NCI-H2196 treated with DMSO at 0.1 percent for 48 hours (cell line): ENCODE data around the gene PSMB11.

Experiments used
- DNase-seq: peaks from one replicate; lab custom pipeline; 2025; ENCODE audit not compliant: unreplicated experiment; lab: John Stamatoyannopoulos, UW

PSMB11 gene

DNA sequence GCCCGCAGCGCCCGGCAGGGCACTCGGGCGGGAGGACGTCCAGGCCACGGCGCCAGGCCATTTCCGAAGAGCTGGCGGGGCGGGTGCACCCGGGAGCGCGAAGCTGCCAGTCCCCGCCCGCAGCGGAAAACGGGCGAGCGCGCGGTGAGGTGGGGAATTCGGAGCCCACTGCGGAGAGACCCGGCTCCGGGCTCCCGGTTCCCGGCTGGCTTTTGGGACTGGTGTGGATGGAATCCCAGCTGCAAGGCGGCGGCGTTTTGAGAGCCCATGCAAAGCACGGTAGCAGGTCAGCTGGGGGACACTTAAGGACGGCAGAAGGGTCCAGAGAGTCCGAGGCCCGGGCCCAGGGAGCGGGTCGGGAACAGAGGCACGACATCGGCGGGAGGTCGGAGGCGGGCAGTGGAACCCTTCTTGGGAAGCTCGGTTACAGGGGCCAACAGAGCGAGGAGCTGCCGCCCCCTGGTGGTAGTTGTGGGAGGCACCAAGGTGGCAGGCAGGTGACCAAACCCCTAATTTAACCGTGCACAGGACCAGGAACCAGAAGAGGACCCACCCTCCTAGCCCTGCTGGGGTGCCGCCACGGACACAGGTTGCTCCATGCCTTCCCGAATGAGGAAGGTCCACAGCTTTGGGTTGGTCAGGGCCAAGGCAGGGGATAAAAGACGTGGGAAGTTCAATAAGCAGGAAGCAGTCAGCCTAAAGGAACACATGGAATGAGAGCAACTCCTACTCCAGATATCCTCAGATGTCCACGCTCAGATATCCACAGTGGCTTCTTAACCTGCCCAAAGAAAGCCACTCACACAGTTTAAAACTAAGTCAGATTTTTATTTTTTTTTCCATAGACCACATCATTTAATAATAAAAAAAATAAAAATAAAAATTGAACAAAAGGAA, 16.0 kb downstream of the PSMB11 start:
- no peak for DNase-seq

DNA sequence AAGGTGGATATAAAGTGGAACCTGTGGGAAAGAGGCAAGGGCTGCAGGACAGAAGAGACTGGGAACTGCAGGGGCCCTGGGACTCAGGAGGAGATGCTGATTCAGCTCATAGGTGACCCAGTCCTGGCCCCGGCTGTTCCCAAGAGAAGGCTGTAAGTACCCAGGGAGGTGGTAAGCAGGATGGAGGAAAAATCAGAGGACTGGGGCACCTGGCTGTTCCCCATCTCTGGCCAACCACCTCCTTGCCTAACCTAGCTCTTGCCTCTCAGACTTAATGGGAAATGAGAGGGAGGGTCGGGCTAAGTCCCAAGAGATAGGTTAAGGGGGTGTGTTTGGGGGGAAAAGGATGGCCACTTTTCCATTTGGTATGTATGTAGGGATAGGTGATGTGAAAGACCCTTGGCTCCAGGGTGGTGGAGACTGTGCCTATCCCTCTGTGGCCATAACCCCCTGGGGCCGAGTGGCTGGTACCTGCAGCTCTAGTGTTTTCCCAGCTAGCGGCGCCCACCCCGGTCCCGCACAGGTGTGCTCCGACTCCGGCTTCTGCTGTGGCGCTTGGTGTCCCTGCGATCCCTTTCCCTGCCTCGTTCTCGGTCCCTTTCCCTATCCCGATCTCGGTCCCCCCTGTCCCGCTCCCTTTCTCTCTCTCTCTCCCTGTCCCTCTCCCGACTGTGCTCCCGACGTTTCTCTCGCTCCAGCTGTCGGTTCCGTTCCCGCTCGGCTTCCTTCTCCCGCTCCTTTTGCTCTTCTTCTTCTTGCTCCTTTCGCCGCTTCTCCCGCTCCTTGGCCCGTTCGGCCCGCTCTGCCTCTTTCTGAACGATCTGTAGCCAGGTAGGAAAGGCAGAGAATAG, 16.9 kb downstream of the PSMB11 start:
- no peak for DNase-seq

DNA sequence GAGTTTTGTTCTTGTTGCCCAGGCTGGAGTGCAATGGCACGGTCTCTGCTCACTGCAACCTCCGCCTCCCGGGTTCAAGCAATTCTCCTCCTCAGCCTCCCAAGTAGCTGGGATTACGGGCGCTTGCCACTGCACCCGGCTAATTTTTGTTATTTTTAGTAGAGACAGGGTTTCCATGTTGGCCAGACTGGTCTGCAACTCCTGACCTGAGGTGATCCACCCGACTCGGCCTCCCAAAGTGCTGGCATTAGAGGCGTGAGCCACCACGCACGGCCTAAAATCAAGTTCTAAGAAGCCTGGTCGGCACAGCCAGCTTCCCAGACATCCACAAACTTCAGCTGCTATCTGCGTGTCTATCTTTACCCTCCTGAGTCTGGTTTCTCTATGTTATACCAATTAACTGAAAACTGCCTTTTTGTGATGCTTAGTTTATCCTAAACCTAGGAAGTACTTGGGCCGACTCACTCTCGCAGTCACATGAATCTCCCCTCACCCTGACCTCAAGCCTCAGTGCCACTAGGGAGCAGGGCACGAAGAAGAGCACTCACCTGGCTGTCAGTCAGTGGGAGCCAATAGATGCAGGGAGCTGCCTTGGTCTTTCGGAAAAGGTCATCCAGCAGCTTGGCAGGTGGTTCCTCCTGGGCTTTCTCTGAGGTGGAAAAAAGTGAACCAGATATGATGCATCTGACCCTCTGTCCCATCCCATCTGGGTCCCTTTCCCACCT, 18.7 kb downstream of the PSMB11 start:
- no peak for DNase-seq

GRCh38 chr14:23062002-23062401, 20.0 kb downstream of the PSMB11 start:
- no peak for DNase-seq

- no peak for DNase-seq
These were observed 21.6 kb downstream of the PSMB11 start for GRCh38 chr14:23063601-23064000.

DNA sequence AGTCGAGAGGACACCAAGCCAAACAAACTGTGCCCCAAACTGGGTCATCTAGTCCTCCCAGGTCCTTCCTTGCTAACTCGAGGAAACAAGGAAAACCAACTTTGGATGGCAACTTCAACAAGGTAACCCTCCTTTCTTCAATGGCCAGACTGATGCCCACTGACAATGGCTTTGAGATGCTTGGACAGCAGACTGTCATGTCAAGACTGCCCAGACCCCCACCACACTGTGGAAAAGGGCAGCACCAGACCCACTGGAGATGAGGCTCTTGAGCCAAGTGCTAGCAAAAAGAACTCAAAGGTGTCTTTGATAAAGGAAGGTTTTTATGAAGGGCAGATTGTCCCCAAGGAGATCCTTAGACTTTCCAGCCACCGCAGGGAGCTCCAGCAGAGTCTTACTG, 24.4 kb downstream of the PSMB11 start:
- DNase-seq, result no peak

- DNase-seq, result no peak
These were observed 25.1 kb downstream of the PSMB11 start for GRCh38 chr14:23066855-23067744.

- no peak for DNase-seq
These were observed 26.1 kb downstream of the PSMB11 start for GRCh38 chr14:23067847-23068788.

- DNase-seq, result no peak
These were observed 26.9 kb downstream of the PSMB11 start for GRCh38 chr14:23068789-23069412.

- no peak for DNase-seq
These were observed 27.4 kb downstream of the PSMB11 start for GRCh38 chr14:23069413-23069806.

- no peak for DNase-seq
These were observed 28.5 kb downstream of the PSMB11 start for GRCh38 chr14:23070262-23071129.

DNA sequence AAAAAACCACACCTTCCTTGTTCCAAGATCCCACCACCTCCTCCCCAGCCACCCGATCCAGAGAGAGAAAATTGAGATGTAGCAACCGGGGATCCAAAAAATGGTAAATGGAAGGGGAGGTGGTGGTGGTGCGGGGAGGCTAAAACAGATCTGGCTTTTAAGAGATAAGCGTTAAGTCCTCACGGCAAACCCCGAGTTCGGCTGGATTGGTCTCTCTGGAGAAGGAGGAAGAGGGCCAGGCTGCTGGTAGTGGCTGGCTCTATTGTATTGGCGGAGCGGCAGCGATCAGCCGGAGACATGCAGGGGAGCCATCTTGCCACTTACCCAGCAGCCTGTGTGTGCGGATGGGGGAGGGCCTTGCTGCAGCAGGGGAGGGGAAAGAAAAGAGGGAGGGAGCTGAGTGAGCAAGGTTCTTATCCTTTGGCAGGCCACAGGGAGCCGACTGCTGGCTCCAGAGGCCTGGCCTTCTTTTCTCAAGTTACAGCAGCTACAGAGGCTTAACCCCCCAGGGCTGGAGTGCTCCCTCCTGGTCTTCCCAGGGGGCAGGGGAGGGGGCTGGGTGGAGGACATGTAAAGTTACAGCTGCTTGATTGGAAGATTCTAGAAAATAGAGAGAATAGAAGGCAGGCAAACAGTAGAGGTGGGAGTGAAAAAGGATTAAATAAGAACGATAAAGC, 29.4 kb downstream of the PSMB11 start:
- DNase-seq, result no peak

DNA sequence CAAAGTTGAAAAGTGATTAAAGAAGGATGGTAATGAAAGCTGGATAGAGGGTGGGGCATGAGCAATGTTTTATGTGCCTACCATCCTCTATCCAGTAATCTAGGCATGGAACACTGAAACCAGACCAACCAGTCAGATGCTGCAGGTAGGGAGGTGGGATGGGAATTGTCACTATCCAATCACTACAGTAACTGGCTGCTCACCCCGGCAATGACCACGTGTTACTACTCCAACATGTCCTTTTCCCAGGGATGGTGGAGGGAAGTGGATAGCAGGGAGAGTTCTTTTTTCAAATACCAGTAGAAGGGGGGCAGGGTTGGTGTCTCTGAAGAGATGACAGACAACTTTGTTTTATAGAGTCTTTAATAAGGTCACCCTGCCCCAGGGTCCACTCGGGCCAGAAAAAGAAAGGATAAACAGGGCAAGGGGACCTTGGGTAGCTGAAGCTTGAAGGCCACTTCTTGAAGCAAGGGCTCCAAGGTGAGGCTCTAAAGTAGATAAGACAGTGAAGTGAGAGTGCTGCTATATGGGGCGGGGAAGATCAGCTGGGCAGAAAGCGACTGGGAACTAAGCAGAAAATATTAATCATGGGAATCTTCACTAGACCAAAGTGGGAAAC, 30.0 kb downstream of the PSMB11 start:
- DNase-seq, result no peak

DNA sequence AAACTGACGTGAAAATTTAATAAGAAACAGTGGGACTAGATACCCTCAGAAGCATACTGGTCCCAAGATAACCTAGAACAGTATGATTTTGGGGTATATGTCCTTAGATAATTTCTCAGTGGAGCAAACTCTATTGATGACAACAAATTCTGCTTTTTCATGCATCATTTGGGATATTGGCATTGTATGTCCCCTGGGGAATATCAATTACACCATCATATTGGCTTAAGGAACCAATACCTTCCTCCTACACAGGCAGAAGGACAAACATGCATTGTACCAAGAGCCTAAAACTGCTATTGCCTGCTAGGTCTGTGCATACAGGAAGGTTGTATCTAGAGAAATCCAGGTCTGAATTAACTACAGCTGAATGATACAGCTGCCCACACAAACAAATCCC, 32.9 kb downstream of the PSMB11 start:
- no peak for DNase-seq

GRCh38 chr14:23076785-23077408, 34.9 kb downstream of the PSMB11 start:
- no peak for DNase-seq

GRCh38 chr14:23077962-23078361, 36.0 kb downstream of the PSMB11 start:
- no peak for DNase-seq
